ENCODE data around the gene C11orf68. TPM values are rescaled to one million over a fixed set of nuclear protein-coding genes. Genes with fewer than 3 reads are reported as not detected.

Gene C11orf68
- total RNA-seq, 1 donor, result 44.8 TPM

GRCh38 chr11:65961267-65962140 is 42.6 kb upstream of the C11orf68 start, which contains the start of gene SART1:
TSS of gene SART1 (plus strand) at chr11:65961734. CDS start at chr11:65961781, 47 bp downstream.
- no peak for TF ChIP-seq CTCF (IDR thresholded peaks at IDR 0.05; ENCODE audit: insufficient read depth, low read length)
- H3K4me3 ChIP-seq (ENCODE audit: low read depth, low read length), result peak within 1 kb of the TSS; percentile 93
- DNase-seq (ENCODE audit: low read depth), result peak; percentile 98

- peak overlapping the region; percentile 93 for H3K4me3 ChIP-seq (ENCODE audit: low read depth, low read length)
- TF ChIP-seq CTCF (IDR thresholded peaks at IDR 0.05; ENCODE audit: insufficient read depth, low read length), result no peak
- no peak for DNase-seq (ENCODE audit: low read depth)
Observed at GRCh38 chr11:65960824-65961266, 42.0 kb upstream of the C11orf68 start.

- TF ChIP-seq CTCF (IDR thresholded peaks at IDR 0.05; ENCODE audit: insufficient read depth, low read length), result no peak
- H3K4me3 ChIP-seq (ENCODE audit: low read depth, low read length), result no peak overlapping the region
- DNase-seq (ENCODE audit: low read depth), result no peak
Observed at GRCh38 chr11:65958774-65959420, 40.0 kb upstream of the C11orf68 start.

- no peak overlapping the region for H3K4me3 ChIP-seq (ENCODE audit: low read depth, low read length)
- TF ChIP-seq CTCF (IDR thresholded peaks at IDR 0.05; ENCODE audit: insufficient read depth, low read length), result no peak
Observed at GRCh38 chr11:65958291-65958690, 39.4 kb upstream of the C11orf68 start.

GRCh38 chr11:65954771-65955170 is 35.9 kb upstream of the C11orf68 start:
- no peak for DNase-seq (ENCODE audit: low read depth)
- TF ChIP-seq CTCF (IDR thresholded peaks at IDR 0.05; ENCODE audit: insufficient read depth, low read length), result no peak
- H3K4me3 ChIP-seq (ENCODE audit: low read depth, low read length), result no peak overlapping the region

More at GRCh38 chr11:65958291-65958690, 39.4 kb upstream of the C11orf68 start:
- DNase-seq (ENCODE audit: low read depth), result peak; percentile 19

- no peak overlapping the region for H3K4me3 ChIP-seq (ENCODE audit: low read depth, low read length)
- no peak for TF ChIP-seq CTCF (IDR thresholded peaks at IDR 0.05; ENCODE audit: insufficient read depth, low read length)
- DNase-seq (ENCODE audit: low read depth), result no peak
Observed at GRCh38 chr11:65953471-65953870, 34.6 kb upstream of the C11orf68 start.

Measured in fibroblast of the aortic adventitia (primary cell).